Kidney (tissue), 14 donors: Measurements from ENCODE around the gene ERGIC1. TPM values are rescaled to one million over a fixed set of nuclear protein-coding genes. Genes with fewer than 3 reads are reported as not detected.

ENCODE experiments used
- DNase-seq, 5 donors: peaks; one replicate each; pipeline ENCODE4 v3.0.0-alpha.2; 2013 to 2020
- FAIRE-seq: peaks from 2 replicates; lab custom pipeline; 2012; peaks lifted over from hg19 to GRCh38; lab: Jason Lieb, UNC
- H3K27ac ChIP-seq, 2 donors: one replicate each; pipeline ENCODE4 v1.7.0; 2013; ENCODE audit warnings: low read depth in 2 of 2, low read length in 2 of 2, inconsistent platforms in 1 of 2
- H3K27me3 ChIP-seq: one replicate; pipeline ENCODE4 v1.7.1; 2013; ENCODE audit warnings: low read length, inconsistent platforms; ENCODE audit not compliant: control insufficient read depth, insufficient read depth
- H3K36me3 ChIP-seq, 3 donors: one replicate each; pipeline versions ENCODE4 v1.7.0 to v1.7.1; 2013; ENCODE audit warnings: low read length in 3 of 3, control low read depth in 1 of 3, inconsistent platforms in 1 of 3; ENCODE audit not compliant: insufficient read depth in 3 of 3, control insufficient read depth in 2 of 3
- H3K4me1 ChIP-seq, 3 donors: one replicate each; pipeline versions ENCODE4 v1.7.0 to v1.7.1; 2013; ENCODE audit warnings: low read length in 3 of 3, inconsistent platforms in 1 of 3, low read depth in 1 of 3; ENCODE audit not compliant: control insufficient read depth in 2 of 3, insufficient read depth in 2 of 3
- H3K4me3 ChIP-seq, 3 donors: one replicate each; pipeline versions ENCODE4 v1.7.0 to v1.8.1; 2013; ENCODE audit warnings: low read length in 3 of 3, control low read depth in 1 of 3, inconsistent platforms in 1 of 3
- H3K9ac ChIP-seq, 3 donors: one replicate each; pipeline versions ENCODE4 v1.7.0 to v1.7.1; 2013; ENCODE audit warnings: low read length in 3 of 3, control low read depth in 1 of 3, inconsistent platforms in 1 of 3
- H3K9me3 ChIP-seq, 3 donors: one replicate each; pipeline versions ENCODE4 v1.7.0 to v1.7.1; 2013; ENCODE audit warnings: low read length in 3 of 3, control low read depth in 1 of 3, inconsistent platforms in 1 of 3; ENCODE audit not compliant: control insufficient read depth in 2 of 3, insufficient read depth in 1 of 3
- intact Hi-C: fragments of 100-400 bp; cut with DNase I; formaldehyde crosslinking; loops from one replicate; pipeline ENCODE4 v1.11.1; 2022
- polyA plus RNA-seq: library from polyadenylated mRNA; stranded (reverse); fragments of 350-450 nt; fragmentation: Illumina TruSeq; extraction: RNeasy Lipid Tissue Mini Kit (QIAGEN cat#74804); gene quantifications from one replicate; pipeline ENCODE4 v1.2.3, GENCODE V29; 2014; ENCODE audit warnings: low read depth, low replicate concordance; ENCODE audit not compliant: insufficient read depth
- total RNA-seq: library from RNA; stranded (reverse); fragmentation: NEBNext Ultra II Directional; extraction: Animal tissue kit (Norgen Biotek cat#: 25700); gene quantifications from one replicate; pipeline ENCODE4 v1.2.1, GENCODE V29; 2021
- TF ChIP-seq, protein P1 (sequence below): IDR thresholded peaks from 3 replicates; pipeline ENCODE4 v1.5.1; 2012; ENCODE audit warnings: mild to moderate bottlenecking, moderate library complexity, borderline replicate concordance; ENCODE audit not compliant: insufficient read depth; ENCODE audit errors: extremely low read depth
- donor health status: control.
- donor health status: control.
- donor health status: control.
- donor health status: control.
- donor health status: control.
- donor health status: DM: yes; HTN: yes; CAD: no.
- donor health status: Normal renal cell carcinoma (clear cell type).

Gene ERGIC1
- total and polyA plus RNA-seq, 2 donors from 2014 or later: 88.0 to 183 TPM

DNA sequence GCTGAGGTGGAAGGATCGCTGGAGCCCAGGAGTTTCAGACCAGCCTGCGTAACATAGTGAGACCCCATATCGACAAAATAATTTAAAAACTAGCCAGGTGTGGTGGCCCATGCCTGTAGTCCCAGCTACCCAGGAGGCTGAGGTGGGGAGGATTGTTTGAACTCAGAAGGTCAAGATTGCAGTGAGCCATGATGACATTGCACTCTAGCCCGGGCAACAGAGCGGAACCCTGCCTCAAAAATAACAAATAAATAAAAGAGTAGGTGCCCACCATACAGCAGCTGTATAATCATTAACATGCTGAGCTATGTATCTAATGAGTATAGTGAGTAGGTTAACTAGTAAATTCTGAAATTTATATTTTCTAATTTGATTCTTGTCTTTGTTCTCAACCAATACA lies 138.5 kb downstream of the ERGIC1 start:
- DNase-seq (peak in 4 of 5 donors; percentile 45 to 67 (median 56)), FAIRE-seq (no peak)
- H3K27me3 ChIP-seq: no peaks in the 10 kb centered on the region
- H3K9me3 ChIP-seq: no peaks in the 10 kb centered on the region
- no peak overlapping the region for H3K27ac ChIP-seq
- no peak overlapping the region for H3K4me3 ChIP-seq
- H3K4me1 ChIP-seq: peaks cover 0 to 7% (median 3%) of the 10 kb centered on the region in 3 donors
- H3K9ac ChIP-seq: no peak overlapping the region
- H3K36me3 ChIP-seq: peaks cover 2 to 9% (median 3%) of the 10 kb centered on the region in 3 donors
- TF ChIP-seq, protein P1, sequence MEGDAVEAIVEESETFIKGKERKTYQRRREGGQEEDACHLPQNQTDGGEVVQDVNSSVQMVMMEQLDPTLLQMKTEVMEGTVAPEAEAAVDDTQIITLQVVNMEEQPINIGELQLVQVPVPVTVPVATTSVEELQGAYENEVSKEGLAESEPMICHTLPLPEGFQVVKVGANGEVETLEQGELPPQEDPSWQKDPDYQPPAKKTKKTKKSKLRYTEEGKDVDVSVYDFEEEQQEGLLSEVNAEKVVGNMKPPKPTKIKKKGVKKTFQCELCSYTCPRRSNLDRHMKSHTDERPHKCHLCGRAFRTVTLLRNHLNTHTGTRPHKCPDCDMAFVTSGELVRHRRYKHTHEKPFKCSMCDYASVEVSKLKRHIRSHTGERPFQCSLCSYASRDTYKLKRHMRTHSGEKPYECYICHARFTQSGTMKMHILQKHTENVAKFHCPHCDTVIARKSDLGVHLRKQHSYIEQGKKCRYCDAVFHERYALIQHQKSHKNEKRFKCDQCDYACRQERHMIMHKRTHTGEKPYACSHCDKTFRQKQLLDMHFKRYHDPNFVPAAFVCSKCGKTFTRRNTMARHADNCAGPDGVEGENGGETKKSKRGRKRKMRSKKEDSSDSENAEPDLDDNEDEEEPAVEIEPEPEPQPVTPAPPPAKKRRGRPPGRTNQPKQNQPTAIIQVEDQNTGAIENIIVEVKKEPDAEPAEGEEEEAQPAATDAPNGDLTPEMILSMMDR: no peak
- intact Hi-C loops: no loop called here

DNA sequence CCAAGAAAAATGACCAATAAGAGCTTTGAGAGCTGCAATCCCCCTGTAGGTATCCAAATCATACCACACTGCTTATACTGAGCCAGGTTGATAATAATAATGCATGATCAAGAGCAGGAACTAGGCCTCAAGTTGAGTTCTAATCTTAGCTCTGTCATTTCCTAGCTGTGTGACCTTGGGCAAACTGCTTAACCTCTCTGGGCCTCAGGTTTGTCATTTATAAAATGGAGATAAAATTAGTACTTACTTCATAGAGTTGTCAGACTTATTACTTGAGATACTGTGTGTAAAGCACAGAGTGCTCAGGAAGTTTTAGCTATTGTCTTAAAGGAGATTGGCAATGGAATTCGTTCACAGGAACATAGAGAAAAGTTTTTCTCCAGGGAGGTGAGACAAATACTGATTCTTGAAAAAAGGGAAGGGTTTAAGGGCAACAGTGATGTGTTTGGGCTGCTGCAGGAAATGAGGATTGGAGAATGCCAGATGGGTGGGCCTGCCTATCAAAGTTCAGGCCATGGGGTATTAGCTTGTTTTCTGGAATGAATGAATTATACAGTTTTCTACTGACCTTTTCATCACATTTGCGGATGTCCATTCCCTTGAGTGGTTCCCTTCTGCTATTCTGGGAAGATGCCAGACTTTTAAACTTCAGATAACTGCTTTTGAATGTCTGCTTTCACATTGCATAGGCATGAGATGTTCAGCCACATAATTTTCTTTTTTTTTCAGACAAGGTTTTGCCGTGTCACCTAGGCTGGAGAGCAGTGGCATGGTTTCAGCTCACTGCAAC lies 139.3 kb downstream of the ERGIC1 start:
- FAIRE-seq (no peak), DNase-seq (peak in 3 of 5 donors; percentile 16 to 65 (median 44))
- intact Hi-C loops: no loop called here
- Histone ChIP-seq H3K36me3 (peaks cover under 1 to 8% (median 2%) of the 10 kb centered on the region in 3 donors), H3K9ac (peak overlapping the region in 1 of 3 donors; percentile 2), H3K9me3 (no peaks in the 10 kb centered on the region), H3K4me1 (peaks cover 0 to 7% (median 3%) of the 10 kb centered on the region in 3 donors), H3K4me3 (no peak overlapping the region), H3K27ac (no peak overlapping the region), H3K27me3 (no peaks in the 10 kb centered on the region)
- TF ChIP-seq, protein P1: no peak

DNA sequence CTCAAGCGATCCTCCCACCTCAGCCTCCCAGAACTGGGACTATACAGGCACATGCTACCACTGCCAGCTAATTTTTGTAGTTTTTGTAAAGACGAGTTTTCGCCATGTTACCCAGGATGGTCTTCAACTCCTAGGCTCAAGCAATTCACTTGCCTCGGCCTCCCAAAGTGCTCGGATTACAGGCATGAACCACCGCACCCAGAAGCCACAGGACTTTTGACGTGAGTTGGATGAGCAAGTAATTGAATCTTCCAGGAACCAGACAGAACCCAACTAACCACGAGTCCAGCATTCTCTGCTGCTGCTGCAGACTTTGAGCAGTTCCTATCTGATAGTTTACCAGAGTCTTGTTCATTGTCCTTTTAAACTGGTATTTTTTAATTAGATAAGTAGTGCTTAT lies 139.9 kb downstream of the ERGIC1 start:
- FAIRE-seq (no peak), DNase-seq (no peak)
- TF ChIP-seq, protein P1: no peak
- Histone ChIP-seq H3K27ac (no peak overlapping the region), H3K9me3 (no peaks in the 10 kb centered on the region), H3K36me3 (peaks cover 0 to 6% (median 0%) of the 10 kb centered on the region in 3 donors), H3K9ac (no peak overlapping the region), H3K4me3 (no peak overlapping the region), H3K4me1 (peaks cover 0 to 7% (median 3%) of the 10 kb centered on the region in 3 donors), H3K27me3 (no peaks in the 10 kb centered on the region)
- intact Hi-C loops: no loop called here
